ENCODE data around the gene ARRDC3.
"Not testable (repeated sequence)": the region's sequence is repeated elsewhere in the genome, so short reads cannot be mapped to it uniquely, and the experiment has no call there.

The ARRDC3 gene

DNA sequence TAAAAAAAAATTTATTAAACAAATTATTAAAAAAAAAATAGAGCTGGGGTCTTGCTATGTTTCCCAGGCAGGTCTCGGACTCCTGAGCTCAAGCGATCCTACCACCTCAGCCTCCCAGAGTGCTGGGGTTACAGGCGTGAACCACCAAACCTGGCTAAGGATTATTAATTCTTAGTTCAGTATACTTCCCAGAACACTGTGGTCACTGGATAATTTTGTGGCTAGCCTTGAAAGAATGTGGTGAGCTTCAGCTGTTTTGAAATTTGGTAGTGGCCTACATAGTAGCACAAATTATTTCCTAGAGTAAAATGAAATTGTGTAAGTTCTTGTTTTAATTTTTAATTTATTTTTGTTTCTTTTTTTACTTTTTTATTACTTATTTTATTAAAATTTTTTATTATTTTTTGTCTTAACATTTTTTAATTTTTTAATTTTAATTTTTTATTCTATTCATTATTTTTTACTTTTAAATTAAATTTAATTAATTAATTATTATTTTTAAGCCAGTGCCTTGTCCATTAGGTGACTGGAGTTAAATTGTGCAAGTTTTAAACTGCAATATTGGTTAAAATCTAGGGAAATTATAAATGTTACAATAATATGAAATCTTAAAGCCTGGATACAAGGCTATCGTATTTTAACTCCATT lies 23.0 kb downstream of the ARRDC3 start:
- no peak for DNase-seq

DNA sequence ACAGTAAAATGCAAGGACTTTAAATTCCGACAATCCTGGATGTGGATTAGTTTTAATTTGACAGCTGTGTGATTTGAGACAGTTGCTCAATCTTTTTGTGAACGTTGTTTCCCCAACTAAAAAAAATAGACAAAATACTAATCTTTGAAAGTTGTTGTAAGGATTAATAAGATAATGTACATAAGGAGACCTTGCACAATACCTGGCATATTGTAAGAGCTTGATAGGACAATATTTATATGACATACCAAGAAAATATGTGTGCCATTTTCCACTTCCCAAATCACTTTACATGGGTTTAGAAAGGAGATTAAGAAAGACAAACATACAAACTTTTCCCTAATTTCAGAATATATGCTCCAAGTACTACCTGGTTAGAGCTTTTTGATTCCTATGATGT lies 25.3 kb downstream of the ARRDC3 start:
- DNase-seq, result no peak

DNA sequence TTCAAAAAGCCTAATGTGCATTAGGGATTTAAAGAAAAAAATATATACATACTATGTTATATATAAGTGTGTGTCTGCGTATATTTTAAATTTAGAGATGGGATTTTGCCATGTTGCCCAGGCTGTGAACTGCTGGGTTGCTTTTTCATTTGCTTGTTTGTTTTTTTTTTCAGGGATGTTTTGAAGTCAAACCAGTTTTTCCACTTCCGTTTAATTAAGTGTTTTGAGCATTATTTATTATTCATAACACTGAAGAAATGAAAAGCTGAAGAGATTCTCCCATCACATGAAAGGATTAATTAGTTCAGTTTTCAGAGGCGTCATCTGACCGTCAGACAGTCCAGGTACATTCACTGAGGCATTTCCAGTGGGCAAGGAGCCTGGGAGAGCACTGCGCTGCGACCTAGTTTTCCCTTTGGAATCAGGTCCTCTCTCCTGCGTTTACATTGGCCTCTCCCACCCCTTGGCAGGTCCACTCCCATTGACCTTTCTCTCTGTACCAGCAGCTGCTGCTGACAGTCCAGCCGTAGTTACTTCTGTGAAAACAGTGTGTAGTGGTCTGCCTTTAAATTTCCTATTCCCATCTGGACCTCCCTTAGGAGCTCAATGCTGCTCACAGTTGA lies 26.0 kb downstream of the ARRDC3 start:
- no peak for DNase-seq

GRCh38 chr5:91354867-91355266 lies 28.2 kb downstream of the ARRDC3 start:
- DNase-seq, result not testable (repeated sequence)

DNA sequence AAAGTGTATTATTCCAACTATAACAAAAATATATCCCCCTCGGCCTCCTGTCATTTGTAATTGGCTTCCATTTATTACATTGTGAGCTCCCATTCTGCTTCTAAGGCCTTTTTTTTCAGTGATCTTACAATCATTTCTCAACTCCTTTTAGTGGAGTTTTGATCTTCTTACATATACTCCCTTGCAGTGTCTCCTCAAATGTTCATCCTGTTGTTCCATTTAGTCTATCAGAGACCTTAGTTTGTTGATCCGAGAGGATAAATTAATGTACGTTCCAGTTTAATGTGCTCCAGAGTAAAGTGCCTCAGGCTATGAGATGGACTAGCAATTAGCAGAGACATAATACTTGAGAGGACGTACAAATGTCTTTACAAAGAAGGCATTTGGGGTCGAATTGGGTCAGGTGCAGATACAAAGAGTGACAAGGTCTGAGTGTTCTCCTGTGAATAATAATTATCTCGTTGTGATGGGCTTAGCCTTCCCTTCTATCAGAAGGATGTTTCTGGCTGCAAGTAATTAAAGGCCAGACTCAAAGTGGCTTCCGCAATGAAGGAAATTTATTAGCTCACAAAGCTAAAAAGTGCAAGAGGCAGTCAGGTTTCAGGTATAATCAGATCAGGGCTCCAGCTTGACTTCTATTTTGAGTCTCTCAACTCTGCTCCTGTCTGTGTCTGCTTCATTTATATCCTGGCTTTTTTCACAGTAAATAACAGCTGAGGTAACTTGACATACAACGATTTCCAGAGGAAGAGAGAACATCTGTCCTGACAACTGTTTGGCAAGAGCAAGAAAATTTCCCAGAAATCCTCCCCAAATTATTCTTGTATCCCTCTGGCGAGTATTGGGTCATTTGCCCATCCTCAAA lies 30.1 kb downstream of the ARRDC3 start:
- no peak for DNase-seq

GRCh38 chr5:91345461-91345860 lies 37.7 kb downstream of the ARRDC3 start:
- no peak for DNase-seq

GRCh38 chr5:91344661-91345200 lies 38.4 kb downstream of the ARRDC3 start:
- DNase-seq, result not testable (repeated sequence)

DNA sequence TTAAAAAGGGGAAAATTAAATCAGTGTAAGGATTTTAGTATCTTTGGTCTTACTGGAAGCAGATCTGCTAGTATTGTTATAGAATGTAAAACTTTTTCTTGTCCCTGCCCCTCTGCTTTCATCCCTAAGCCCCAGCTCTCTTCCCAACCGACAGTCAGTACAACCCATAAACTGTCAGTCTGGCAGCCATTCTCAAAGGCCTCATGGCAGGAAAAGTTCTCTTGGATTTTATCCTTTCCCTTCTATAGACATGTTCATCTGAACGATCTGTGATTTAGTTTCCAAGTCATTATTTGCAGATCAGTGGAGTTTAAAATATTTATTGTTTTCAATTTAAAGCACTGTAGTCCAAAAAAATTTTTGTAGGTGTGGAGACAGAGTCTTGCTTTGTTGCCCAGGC lies 39.2 kb downstream of the ARRDC3 start:
- DNase-seq, result no peak

DNA sequence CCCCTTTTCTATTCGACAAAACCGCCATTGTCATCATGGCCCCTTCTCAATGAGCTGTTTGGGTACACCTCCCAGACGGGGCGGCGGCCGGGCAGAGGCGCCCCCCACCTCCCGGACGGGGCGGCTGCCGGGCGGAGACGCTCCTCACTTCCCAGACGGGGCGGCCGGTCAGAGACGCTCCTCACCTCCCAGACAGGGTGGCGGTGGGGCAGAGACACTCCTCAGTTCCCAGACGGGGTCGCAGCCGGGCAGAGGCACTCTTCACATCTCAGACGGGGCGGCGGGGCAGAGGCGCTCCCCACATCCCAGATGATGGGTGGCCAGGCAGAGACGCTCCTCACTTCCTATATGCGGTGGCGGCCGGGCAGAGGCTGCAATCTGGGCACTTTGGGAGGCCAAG lies 40.2 kb downstream of the ARRDC3 start:
- not testable (repeated sequence) for DNase-seq

DNA sequence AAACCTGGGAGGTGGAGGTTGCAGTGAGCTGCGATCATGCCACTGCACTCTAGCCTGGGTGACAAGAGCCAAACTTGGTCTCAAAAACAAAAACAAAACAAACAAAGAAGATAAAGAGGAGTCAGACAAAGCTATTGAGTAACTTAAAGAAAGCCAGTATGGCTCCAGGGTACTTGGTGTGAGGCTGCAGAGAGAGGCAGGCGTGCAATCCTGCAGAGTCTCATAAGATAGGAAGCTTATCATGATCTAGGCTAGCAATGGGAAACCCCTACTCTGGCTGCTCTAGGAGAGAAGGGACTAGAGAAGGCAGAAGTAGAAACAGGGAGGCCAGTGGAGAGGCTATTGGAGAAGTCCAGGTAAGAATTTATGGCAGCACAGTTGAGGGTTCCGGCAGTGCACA lies 42.0 kb downstream of the ARRDC3 start:
- no peak for DNase-seq

DNA sequence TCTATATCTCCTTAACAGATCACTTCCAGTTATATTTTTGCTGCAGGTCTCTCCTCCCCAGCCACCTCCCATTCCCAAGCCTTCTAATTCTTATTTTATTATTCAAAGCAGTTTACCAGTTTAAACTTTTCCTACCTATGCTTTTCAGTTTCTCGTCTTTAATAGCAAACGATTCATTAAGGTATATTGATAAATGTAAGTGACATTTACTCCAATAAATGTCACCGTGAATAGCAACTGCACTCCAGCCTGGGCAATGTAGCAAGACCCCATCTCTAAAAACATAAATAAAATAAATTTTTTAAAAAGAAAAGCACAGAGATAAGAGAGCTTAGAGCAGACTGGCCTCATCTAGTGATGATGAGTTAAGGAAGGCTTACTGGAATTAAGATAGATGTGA lies 42.6 kb downstream of the ARRDC3 start:
- no peak for DNase-seq

- DNase-seq, result no peak
Observed at GRCh38 chr5:91339063-91339705, 43.9 kb downstream of the ARRDC3 start.

GRCh38 chr5:91332267-91333045 lies 50.7 kb downstream of the ARRDC3 start:
- no peak for DNase-seq

- DNase-seq, result no peak
Observed at GRCh38 chr5:91331705-91332104, 51.4 kb downstream of the ARRDC3 start.

GRCh38 chr5:91329283-91329682 lies 53.8 kb downstream of the ARRDC3 start:
- DNase-seq, result no peak

- DNase-seq, result no peak
Observed at GRCh38 chr5:91328743-91329142, 54.4 kb downstream of the ARRDC3 start.

DNA sequence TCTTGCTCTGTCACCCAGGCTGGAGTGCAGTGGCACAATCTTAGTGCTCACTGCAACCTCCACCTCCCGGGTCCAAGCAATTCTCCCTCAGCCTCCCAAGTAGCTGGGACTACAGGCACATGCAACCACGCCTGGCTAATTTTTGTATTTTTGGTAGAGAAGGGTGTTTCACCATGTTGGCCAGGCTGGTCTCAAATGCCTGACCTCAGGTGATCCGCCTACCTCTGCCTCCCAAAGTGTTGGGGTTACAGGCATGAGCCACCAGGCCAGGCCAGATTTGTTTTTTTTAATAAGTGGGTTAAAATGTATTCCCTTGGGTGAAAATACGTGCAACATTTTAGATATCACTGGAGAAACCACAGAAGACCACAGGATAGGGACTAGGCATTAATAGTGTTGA lies 60.1 kb downstream of the ARRDC3 start:
- not testable (repeated sequence) for DNase-seq

GRCh38 chr5:91319667-91320066 lies 63.5 kb downstream of the ARRDC3 start:
- no peak for DNase-seq

DNA sequence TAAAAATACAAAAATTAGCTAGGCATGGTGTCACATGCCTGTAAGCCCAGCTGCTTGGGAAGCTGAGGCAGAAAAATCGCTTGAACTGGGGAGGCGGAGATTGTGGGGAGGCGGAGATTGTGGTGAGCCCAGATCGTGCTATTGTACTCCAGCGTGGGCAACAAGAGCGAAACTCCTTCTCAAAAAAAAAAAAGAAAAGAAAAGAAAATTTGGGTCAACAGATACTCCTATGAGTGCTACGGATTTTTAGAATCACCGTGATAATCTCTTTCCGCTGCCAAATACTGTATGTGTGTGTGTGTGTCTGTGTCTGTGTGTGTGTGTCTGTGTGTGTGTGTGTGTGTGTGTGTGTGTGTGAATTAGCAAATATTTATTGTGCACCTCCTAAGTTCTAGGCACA lies 64.4 kb downstream of the ARRDC3 start:
- DNase-seq, result peak; percentile 28 to 51
